ENCODE measurements around the gene RAPGEF3.
A peak's percentile ranks its signal among the peaks of the same experiment; 100 is the strongest.

The RAPGEF3 gene

DNA sequence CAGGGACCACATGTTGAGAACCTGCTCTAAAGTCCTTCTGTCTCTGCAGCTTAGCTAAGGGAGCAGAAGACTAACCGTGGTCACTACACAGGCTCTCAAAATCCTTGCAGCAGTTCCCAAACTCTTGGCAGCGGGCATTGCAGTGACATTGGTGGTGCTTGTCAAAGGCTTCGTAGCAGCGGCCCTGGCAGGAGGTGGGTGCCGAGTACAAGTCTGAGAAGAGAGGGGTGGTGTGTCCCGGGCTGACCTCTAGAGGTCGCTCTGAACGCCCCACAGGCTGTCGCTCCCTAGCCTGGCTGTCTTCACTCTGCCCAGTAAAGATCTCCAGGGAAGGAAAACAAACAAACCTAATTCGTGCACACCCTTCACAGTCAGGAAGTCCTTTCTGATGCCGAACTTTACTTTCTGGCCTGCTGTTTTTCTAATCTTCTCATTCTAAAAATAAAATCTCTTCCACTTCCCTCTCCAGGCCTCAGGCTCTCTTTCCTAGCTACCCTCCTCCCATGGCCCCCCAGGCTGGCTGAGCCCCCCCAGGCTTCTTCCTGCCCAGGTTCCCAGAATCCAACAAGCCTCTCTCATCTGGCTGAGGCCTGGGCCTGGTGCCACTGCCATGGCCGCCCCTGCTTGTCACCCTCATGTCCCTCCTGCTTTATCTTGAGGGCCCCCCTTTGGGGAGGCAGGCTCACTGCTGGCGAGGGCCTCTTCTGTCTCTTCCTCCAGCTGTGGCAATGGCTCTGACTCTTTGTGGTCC lies 41.1 kb downstream of the RAPGEF3 start:
- no peak for DNase-seq

- DNase-seq: no peak
These were observed 41.6 kb downstream of the RAPGEF3 start for GRCh38 chr12:47717046-47717442.

- no peak for DNase-seq
These were observed 42.7 kb downstream of the RAPGEF3 start for GRCh38 chr12:47715877-47716548.

- DNase-seq: no peak
These were observed 43.2 kb downstream of the RAPGEF3 start for GRCh38 chr12:47715393-47715876.

DNA sequence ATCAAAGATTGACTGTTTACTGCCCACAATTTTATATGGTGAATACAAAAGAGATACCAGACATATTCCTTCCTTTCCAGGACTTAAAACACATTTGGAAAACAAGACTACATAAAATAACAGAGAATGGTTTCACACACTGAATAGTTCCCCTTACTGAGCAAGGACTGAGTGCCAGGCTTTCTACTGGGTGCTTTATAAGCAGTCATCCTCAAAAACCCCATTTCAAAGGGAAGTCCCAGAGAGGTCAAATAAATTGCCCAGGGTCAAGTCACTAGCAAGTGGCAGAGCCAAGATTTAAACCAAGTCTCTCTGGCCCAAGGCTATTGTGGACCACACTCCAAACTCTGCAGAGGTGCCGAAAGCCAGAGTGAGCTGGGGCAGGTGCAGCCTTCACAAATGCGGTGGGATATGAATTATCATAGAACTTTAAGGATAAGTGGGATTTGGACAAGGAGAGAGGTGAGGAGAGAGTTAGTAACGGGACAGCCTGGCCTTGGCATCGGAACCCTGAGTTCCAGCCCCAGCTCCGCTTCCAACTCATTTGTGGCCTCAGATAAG lies 43.8 kb downstream of the RAPGEF3 start:
- no peak for DNase-seq

GRCh38 chr12:47712171-47712570 lies 46.5 kb downstream of the RAPGEF3 start:
- DNase-seq: no peak

- no peak for DNase-seq
These were observed 47.2 kb downstream of the RAPGEF3 start for GRCh38 chr12:47711448-47711847.

- DNase-seq: no peak
These were observed 48.4 kb downstream of the RAPGEF3 start for GRCh38 chr12:47710278-47710677.

DNA sequence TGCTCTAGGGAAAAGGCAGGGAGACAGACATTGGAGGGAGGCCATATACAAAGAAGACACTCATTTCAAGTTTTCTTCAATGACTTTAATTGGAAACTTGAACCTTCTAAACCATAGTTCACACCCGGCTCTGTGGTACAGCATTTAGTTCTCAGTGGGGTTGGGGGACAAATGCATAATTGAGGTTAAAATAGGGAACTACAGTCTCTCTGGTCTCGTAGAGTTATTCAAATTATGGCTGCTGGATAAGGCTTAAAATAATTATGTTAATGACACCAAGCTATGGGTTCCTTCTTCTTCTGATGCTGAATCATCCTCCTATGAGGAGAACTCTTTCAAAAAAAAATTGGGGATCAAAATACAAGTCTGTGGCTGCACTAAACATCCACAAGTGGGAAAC lies 49.0 kb downstream of the RAPGEF3 start:
- no peak for DNase-seq

DNA sequence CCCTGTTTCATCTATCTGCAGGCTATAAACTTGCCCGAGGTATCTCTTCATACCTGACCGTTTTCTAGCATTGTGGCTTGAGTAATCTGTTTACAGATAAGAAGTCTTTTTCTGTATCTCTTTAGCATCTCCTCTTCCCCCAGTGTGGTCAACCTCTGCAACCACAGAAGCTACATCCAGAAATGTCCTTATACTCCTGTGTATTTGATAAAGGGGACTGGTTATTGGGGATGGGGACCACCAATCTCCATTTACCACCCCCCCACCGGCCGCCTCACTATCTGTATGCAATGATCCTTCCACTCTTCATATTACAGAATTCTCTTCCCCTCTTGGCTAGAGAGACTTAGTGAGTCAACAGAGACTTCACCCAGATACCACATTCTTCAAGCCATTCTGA lies 49.4 kb downstream of the RAPGEF3 start:
- DNase-seq: no peak

GRCh38 chr12:47707905-47708543 lies 50.7 kb downstream of the RAPGEF3 start:
- no peak for DNase-seq

- no peak for DNase-seq
These were observed 51.3 kb downstream of the RAPGEF3 start for GRCh38 chr12:47707355-47707754.

- DNase-seq: peak; percentile 92
These were observed 52.9 kb downstream of the RAPGEF3 start, which contains the start of gene RPAP3 for GRCh38 chr12:47705566-47706425. Gene RPAP3, minus strand, starts transcription at chr12:47706030. Its CDS starts 3,190 bp downstream, at chr12:47702840.

DNA sequence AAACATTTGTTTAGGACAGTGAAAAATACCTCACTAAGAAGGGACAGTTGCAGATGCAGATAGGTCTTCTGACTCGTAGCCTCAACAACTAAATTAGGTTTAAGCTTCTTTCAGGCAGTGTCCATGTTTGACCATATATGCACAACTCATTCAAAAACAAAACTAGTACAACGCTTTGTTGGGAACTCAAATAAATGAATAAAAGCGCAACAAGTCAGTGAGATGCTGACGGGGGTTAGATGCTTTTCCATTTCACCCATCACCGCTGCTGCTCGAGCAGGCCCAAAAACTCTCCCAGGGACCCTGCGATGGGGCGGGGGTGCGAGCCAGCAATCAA lies 53.5 kb downstream of the RAPGEF3 start:
- DNase-seq: no peak

DNA sequence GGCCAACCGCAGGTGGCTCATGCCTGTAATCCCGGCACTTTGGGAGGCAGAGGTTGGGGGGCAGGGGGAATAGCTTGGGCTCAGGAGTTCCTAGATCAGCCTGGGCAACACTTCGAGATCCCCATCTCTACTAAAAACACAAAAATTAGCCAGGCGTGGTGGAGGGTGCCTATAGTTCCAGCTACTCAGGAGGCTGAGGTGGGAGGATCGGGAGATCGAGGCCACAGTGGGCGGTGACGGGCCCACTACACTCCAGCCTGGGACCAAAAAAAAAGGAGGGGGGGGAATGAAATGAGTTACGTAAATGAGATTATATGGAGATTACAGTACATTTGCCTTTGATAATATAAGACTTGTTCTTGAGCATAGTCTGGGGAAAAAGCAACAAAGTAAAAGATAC lies 54.0 kb downstream of the RAPGEF3 start:
- no peak for DNase-seq

DNA sequence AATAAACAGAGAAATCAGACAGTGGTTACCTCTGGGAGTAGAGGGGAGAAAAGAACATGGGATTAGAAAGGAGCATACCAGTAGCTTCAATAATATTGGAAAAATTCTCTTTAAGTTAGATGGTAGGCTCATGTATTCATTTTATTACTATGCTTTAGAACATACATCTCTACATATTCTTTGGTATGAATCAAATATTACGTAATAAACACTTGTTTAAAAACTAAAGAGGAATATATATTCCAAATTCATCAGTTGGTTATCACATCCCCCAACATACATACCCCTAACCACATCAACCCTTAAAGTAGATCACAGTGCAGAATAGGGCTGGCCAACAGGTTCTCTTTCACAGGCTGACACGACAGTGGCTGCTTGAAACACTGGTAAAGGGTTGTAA lies 58.4 kb downstream of the RAPGEF3 start:
- DNase-seq: no peak

GRCh38 chr12:47698631-47699030 lies 60.0 kb downstream of the RAPGEF3 start:
- no peak for DNase-seq

DNA sequence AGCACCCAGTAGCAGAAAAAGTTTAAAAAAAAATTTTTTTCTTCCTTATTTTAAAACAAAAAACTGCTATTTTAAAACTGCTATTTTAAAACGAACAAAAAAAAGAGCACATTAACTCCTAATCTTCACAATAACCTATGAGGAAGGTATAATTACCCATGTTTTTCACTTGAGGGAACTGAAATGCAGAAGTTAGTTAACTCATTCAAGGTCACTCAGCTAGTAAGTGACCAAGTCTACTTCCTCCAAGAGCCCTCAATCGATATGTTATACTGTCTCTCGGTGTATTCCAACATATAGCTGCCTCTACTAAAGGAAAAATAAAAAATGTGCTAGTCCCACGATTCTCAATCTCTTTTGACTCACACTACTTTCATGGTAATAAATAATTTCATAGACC lies 60.6 kb downstream of the RAPGEF3 start:
- no peak for DNase-seq

GRCh38 chr12:47689215-47689614 lies 69.5 kb downstream of the RAPGEF3 start:
- no peak for DNase-seq

GRCh38 chr12:47687636-47688035 lies 71.0 kb downstream of the RAPGEF3 start:
- DNase-seq: no peak

GRCh38 chr12:47686645-47687240 lies 71.9 kb downstream of the RAPGEF3 start:
- DNase-seq: no peak
